NCI-H1436 treated with DMSO at 0.1 percent for 48 hours (cell line): ENCODE measurements around the gene RMI2.
"Not testable (repeated sequence)": the region's sequence is repeated elsewhere in the genome, so short reads cannot be mapped to it uniquely, and the experiment has no call there.

ENCODE experiments used
- DNase-seq: peaks from one replicate; lab custom pipeline; 2025; lab: John Stamatoyannopoulos, UW

RMI2 gene

DNA sequence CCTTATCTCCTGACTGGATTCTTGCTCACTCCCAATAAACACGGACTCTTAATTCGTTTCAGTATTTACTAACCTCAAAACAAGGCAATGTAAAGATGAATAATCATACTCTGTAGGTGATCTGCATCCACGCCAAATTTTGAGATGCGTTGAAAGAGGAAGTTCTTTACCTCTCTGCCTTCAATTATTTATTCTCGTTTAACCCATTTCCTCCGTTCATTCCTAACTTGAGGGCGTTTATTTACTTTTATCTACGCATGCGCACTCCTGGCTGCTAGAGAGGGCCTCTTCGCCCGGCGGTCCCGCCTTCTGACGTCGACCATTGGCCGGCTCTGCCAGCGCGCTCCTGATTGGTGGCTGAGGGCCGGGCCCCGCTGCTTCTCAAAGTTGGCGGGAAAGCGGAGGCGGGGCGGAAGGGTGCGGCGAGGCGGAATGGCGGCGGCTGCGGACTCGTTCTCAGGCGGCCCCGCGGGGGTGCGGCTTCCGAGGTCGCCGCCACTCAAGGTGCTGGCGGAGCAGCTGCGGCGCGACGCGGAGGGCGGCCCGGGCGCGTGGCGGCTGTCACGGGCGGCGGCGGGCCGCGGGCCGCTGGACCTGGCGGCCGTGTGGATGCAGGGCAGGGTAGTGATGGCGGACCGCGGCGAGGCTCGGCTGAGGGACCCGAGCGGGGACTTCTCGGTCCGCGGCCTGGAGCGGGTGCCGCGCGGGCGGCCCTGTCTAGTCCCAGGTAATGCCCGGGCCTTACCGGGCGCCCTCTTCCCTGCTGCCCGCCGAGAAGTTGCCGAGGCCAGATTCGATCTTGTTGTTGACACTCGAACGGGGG, at the start of gene RMI2:
TSS of gene RMI2 (plus strand) at position 420 of the 823 bp plus-strand sequence. CDS start at position 433, 13 bp downstream.
- DNase-seq = peak; percentile 96

DNA sequence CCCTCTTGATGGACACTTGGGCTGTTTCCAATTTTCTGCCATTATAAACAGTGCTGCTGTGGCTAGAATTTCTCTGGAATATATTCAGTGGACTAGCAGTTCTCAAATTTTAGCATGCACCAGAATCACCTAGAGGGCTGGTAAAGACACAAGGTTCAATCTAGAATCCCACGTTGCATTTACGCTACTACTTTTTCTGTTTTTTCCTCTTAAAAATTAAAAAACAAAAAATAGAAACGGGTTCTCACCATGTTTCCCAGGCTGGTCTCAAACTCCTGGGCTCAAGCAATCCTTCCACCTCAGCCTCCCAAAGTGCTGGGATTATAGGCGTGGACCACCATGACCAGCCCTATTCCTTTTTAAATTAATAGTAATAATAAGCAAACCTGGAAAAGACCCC, 49.6 kb upstream of the RMI2 start:
- DNase-seq = no peak

DNA sequence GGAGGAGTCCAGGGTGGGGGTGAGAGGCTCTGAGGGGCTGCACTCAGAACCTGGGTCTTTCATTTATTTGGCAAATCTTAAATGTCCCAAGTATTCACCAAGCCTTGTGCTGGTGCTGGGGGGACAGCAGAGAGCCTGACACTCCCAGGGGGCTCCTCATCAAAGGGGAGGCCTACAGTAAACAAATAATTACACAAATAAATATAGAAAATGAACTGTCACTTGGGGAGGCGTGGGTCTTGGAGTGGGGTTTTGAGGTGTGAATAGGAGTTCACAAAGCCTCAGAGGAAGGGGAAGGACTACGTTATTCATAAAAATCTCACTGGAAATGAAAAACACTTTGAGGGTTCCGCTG, 48.9 kb upstream of the RMI2 start:
- no peak for DNase-seq

DNA sequence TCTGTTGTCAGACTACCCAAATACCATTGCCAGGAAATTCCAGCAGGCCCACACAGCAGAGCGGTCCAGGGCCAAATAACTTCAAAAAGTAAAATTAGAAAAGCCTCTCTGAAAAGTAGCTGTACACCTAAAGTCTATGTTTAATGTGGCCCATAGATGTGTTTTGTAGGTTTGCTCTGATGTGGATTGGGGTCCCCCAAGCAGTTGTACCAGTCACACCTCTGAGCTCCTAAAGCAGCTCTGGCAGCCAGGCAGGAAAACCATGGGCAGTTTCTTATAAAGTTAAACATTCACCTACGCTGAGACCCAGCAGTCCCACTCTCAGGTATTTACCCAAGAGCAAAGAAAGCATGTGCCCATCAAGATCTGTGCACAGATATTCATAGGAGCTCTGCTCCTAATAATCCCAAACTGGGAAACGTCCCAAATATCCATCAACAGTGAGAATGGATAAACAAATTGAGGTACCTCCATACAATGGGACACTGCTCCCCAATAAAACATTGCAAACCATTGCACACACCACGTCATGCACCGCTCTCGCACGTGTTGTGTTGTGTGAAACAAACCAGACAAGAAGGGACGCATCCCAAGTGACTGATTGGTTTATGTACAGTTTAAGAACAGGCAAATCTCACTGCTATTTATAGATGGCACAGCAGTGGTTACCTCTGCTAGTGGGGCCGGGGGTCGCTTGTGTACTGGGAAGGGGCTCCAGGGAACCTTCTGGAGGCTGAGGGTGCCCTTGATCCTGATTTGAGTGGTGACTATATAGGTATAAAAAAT, 48.4 kb upstream of the RMI2 start:
- DNase-seq = no peak

DNA sequence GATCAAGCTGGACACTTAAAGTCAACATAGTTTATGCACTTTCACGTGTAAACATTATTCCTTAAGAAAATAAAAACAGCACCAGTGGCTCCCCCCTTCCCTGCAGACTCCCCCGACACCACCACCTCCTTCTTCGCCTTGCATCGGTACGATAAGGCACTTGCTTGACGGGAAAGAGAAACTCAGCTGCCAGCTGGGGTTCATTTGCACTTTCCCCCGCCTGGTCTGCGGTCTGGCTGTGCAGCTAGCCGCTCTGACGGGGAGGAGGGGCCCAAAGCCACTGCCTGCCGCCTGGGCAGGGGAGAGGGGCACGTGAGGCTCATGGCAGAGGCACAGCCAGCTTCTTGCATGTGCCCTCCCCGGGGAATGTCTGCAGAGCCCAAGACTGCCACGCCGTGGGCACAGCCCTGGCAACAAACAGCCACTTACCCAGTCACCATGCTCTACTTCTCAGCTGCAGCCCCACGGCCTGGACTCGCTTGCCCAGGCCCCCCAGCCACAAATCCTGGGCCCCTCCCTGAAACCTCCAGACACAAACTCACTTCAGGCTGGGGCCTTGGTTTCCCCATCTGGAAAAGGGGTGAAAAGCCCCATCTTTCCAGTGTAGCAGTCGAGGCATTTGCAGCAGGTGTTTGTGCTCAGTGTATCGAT, 47.6 kb upstream of the RMI2 start:
- DNase-seq = peak; percentile 63

DNA sequence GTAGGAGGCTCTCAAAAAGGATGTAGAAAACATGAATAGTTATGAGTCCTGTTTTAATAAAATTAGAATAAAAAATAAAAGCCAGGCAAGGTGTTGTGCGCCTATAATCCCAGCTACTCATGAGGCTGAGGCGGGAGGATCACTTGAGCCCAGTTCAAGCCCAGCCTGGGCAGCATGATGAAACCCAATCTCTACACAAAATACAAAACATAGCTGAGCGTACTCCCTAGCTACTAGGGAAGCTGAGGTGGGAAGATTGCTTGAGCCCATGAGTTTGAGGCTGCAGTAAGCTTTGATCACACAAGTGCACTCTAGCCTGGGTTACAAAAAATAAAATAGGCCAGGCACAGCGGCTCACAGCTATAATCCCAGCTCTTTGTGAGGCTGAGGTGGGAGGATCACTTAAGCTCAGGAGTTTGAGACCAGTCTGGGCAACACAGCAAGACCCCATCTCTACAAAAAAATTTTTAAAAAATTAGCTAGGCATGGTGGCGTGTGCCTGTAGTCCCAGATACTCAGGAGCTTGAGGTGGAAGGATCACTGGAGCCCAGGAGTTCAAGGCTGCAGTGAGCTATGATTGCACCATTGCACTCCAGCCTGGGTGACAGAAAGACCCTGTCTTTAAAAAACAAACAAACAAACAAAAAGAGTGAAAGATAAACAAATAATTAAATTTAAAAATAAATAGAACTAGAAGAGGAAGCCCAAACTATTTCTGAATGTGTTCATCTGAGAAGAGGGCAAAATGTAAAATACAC, 46.9 kb upstream of the RMI2 start:
- no peak for DNase-seq

DNA sequence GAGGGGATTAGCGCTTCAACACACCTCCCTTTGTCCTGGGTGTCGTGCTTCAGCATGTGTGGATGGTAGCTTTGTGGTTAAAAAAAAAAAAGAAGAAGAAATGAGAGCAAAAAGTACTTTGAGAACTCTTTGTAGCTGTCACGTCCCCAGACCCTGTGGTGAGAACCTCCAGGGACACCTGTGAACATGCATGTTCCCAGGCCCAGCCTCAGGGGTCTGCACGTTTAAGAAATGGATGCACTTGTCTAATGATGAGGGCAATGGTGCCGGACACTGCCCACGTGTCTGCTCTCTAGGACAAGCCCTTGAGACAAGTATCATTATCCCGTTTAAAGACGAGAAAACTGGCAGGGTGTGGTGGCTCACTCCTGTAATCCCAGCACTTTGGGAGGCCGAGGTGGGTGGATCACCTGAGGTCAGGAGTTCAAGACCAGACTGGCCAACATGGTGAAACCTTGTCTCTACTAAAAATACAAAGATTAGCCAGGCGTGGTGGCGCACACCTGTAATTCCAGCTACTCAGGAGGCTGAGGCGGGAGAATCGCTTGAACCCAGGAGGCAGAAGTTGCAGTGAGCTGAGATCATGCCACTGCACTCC, 46.2 kb upstream of the RMI2 start:
- DNase-seq = not testable (repeated sequence)

DNA sequence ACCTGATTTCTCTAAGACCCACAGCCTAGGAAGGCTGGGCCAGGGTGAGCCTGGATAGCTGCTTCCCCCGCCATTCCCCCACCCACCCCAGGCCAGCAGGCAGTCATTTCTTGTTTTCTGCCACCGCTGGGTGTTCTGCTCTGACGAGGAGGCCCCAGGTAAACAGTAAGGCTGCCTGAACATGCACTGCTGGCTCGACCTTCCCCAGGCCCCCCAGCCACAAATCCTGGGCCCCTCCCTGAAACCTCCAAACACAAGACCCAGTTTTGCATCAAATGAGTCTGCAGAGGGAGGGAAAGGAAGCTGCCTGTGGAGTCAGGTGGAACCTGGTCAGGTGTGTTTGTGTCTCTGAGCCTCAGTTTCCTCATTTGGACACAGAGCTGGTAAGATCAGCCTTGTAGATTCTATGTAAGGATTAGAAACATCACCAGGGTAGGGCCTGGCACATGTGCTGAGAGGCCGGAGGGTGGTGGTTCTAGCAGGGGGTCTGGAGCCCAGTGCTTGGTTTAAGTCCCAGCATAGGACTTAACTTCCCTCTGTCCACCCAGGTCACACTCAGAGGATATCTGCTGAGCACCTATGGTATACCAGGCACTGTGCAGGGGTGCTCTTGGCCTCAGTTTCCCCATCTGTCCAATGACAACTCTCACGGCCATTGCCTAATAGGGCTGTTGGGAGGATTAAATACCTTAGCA, 45.2 kb upstream of the RMI2 start:
- no peak for DNase-seq

DNA sequence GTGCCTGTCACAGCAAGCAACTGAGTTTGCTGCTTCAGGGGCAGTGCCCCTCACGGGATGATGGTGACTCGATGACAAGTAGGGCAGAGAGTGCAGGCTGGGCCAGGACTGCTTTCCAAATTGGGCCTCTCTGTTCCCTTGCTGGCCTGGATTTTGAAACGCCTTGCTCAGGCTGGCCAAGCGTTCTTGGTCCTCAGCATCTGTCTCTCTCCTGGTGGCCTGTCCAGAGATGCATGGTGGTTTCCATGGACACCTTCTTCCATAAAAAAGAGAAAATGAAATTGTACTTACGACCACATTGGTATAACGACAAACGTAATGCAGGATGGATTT, 44.7 kb upstream of the RMI2 start:
- no peak for DNase-seq

DNA sequence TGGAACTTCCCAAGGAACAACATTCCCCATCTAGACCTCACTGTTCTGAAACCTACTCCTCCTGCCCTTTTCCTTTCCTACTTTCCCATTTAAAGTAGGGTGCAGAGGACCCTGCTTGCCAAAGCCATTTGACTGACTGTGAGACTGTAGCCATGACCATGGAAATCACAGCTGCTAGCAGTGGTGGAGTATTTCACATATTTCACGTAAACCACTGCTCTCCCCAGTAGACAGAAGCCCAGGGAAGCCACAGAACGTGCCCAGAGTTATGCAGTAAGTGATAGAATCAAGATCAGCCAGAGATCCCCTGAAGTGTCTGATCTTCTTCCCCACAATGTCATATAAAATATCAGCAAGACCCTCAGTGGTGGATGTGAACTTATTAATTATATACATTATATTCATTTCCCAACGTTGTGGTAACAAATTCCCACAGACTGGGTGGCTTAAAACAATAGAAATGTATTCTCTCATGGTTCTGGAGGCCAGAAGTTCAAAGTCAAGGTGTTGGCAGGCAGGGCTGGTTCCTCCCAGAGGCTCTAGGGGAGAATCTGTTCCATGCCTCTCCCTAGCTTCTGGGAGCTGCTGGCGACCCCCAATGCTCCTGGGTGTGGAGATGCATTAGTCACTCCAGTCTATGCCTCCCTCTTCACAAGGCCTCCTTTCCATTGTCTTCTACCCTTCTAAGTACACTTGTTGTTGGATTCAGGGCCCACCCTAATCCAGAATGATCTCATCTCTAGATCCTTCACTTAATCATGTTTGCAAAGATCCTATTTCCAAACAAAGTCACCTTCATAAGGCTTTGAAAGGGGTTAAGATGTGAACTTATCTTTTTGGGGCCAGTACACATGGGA, 43.4 kb upstream of the RMI2 start:
- DNase-seq = no peak

DNA sequence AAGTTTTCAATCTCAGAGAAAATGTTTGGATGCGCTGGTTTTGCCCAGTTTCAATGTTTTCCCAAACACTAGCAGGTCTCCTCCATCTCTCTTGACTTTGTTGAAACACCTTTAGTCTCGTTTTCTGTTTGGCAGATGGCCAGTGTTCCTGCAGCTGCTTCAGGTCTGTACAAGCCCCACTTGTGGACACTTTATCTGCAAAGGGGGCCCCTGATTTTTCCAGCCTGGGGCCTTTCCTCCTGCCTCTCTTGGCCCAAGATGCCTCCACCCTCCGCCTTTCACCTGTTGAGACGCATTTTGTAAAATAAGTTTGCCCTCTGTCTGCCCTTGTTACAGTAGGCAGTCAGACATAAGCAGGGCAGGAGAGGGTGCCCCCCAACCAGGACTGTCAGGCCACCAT, 42.3 kb upstream of the RMI2 start:
- no peak for DNase-seq

DNA sequence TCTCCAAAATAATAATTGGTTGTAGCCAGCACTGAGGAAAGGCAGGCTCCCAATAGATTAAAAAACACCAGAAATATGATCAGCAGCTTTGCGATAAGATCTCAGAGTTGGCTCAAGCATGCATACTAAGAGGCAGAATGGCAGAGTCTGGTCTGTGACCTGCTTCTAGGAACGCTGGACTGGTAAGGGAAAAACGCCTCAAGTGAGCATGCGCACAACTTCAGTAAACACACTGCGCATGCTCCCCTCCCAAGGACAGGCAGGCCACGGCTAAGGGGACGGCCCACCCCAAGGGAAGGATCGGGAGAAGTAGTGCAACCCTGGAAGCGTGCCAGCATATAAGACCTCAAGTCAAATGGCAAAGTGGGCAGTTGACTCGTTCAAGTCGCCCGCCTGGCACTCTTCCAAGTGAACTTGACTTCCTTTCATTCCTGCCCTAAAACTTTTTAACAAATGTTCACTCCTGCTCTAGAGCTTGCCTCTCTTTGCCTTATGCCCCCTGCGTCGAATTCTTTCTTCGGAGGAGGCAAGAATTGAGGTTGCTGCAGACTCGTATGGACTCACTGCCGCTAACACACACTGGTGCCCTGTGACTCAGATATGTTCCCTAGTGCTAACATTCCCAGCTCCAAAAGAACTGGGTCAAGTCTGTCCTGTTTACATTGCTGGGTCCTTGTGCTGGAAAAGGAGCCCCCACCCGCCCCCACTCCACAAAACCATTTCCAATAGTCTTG, 41.7 kb upstream of the RMI2 start:
- DNase-seq = no peak

DNA sequence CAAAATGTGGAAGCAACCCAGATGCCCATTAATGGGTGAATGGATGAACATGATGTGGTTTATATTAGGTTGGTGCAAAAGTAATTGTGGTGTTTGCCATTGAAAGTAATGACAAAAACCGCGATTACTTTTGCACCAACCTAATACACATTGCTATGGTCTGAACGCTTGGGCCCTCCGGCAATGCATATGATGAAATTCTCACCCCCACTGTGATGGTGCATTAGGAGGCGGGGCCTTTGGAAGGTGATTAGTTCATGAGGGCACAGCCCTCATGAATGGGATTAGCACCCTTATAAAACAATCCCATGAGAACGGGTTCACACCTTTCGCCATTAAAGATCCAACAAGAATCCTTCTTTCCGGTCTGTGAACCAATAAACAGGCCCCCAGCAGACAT, 38.9 kb upstream of the RMI2 start:
- no peak for DNase-seq

DNA sequence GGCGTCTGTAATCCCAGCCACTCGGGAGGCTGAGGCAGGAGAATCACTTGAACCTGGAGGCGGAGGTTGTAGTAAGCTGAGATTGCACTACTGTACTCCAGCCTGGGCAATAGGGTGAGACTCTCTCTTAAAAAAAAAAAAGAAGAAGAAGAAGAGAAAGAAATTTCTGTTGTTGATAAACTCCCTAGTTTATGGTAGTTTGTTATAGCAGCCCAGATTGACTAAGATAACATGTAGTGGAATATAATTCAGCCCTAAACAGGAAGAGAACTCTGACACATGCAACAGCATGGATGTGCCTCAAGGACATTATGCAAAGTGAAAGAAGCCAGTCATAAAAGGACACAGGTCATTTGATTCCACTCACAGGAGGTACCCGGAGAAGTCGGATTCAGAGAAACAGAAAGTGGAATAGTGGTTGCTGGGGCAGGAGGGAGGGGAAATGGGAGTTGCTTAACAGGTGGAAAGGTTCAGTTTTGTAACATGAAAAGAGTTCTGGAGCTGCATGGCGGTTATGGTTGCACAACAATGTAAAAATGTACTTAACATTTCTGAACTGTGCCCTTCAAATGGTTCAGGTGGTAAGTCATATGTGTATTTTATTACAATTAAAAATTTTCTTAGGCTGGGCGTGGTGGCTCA, 38.1 kb upstream of the RMI2 start:
- DNase-seq = no peak

DNA sequence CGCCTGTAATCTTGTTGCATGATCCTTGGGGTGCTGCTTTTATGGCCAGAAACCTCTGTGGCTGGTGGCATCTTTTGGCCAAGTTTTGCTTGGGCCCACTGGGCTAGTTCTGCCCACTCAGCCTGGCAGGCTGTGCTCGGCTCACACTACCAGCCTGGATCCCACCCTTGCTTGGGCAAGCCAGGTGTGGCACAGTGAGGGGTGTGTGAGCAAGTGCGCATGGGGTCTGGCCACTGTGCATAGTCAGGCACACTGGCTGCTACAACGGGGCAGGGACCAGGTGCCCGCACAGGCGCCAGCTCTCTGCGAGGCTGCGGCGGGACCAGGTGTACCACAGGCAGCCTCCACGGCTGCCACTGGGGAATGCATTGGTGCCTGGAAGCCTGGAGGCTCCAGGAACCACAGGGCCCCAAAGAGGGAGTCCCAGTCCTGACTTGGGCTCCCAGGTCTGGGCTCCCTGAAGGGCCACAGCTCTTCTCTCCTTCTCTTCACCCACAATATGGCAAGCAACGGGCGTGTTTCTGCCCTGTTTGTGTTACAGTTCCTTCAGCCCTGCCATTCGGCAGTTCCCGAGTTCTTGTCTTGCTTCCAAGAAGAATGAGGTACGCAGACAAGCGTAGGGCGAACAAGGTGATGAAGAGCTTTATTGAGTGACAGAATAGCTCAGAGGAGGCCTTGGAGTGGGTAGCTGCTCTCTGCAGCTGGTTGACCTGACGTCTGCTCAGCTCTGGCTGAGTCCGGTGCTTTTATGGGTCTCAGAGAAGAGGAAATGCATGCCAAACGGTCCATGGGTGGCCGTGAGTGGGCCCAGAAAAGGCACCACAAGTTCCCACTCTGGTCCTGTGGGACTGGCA, 37.4 kb upstream of the RMI2 start:
- no peak for DNase-seq

DNA sequence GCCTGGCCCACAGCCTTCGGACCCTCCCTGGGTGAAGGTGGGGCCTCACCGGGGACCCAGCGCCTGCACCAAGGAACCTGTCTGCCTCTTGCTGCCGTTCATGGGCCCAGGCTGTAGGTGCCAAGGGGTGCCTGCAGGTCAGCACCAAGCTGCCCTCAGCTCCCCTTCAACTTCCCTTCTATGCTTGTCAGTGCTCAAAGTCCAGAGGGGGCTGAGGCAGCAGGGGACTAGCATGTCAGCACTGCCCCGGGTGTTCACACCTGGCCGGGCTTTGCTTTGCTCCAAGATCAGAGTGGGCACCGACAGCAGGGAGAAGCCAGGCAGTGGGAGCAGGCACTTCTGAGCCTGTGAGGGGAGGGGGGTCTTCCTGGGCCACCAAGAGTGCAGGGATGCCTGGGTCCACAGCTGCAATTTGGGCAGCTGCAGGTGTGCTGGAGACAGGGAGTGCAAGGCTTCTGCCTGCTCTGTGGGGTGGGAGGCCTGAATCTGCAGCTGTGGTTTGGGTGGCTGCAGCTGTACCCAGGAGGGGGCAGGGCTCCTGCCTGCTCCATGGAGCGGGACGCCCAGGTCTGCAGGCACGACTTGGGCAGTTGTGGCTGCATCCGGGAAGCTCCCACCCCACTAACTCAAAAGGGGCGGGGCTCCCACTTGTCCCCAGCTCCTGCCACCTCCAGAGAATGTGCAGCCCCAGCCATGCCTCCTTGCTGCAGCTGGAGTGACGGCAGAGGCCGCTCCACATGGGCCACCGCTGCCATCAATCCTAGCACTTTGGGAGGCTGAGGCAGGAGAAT, 36.6 kb upstream of the RMI2 start:
- DNase-seq = no peak

DNA sequence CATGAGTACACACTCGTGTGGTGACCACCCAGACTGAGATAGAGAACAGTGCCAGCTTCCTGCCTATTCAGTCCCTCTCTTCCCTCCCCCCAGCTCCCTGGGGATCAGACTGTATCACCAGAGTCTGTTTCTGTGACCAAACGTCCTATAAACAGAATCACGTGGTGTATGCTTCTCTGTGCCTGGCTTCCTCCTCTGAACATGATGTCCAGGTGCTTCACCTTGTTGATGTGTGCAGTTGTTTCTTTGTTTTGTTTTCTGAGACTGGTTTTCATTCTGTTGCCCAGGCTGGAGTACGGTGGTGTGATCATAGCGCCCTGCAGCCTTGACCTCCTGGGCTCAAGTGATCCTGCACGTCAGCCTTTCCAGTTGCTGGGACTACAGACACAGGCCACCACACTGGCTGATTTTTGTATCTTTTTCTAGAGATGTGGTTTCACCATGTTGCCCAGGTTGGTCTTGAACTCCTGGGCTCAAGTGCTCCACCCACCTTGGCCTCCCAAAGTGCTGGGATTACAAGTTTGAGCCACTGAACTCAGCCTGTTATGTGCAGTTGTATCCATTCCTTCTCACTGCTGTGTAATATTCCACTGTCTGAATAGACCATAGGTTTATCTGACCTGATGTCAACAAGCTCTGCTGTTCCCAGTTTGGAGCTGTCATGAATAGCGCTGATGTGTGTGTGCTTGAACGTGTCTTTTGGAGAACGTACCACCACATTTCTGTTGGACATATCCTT, 35.2 kb upstream of the RMI2 start:
- DNase-seq = no peak
